Astrocyte (in vitro differentiated cells and primary cell): ENCODE results near the gene PRKCD. TPM values are rescaled to one million over a fixed set of nuclear protein-coding genes. Genes with fewer than 3 reads are reported as not detected.
A peak's percentile ranks its signal among the peaks of the same experiment; 100 is the strongest.

Experiments used
- DNase-seq: peaks from one replicate; pipeline ENCODE4 v3.0.0-alpha.2; 2010; ENCODE audit warnings: low read depth
- FAIRE-seq: peaks from 2 replicates; lab custom pipeline; 2011; peaks lifted over from hg19 to GRCh38; lab: Jason Lieb, UNC
- H2AFZ ChIP-seq: 2 replicates; pipeline ENCODE4 v1.6.0; 2012; ENCODE audit warnings: low read depth, low read length, inconsistent platforms
- H3K27ac ChIP-seq: 2 replicates; pipeline ENCODE4 v1.5.1; 2011; ENCODE audit warnings: low read depth, low read length, inconsistent platforms
- H3K27me3 ChIP-seq: 2 replicates; pipeline ENCODE4 v1.6.0; 2011; ENCODE audit warnings: low read length, inconsistent platforms; ENCODE audit not compliant: insufficient read depth
- H3K36me3 ChIP-seq: 2 replicates; pipeline ENCODE4 v1.5.1; 2011; ENCODE audit warnings: low read length, inconsistent platforms; ENCODE audit not compliant: insufficient read depth
- H3K4me1 ChIP-seq: 2 replicates; pipeline ENCODE4 v1.5.1; 2011; ENCODE audit warnings: low read length, inconsistent platforms; ENCODE audit not compliant: insufficient read depth
- H3K4me2 ChIP-seq: 2 replicates; pipeline ENCODE4 v1.6.0; 2012; ENCODE audit warnings: low read length, inconsistent platforms
- H3K4me3 ChIP-seq: 2 replicates; pipeline ENCODE4 v1.5.1; 2011; ENCODE audit warnings: low read depth, mild to moderate bottlenecking, low read length, inconsistent platforms; ENCODE audit not compliant: insufficient read depth
- H3K79me2 ChIP-seq: 2 replicates; pipeline ENCODE4 v1.6.0; 2012; ENCODE audit warnings: mild to moderate bottlenecking, low read length, inconsistent platforms; ENCODE audit not compliant: insufficient read depth
- H3K9ac ChIP-seq: 2 replicates; pipeline ENCODE4 v1.6.0; 2012; ENCODE audit warnings: mild to moderate bottlenecking, low read length, inconsistent platforms
- H3K9me3 ChIP-seq: 2 replicates; pipeline ENCODE4 v1.5.1; 2012; ENCODE audit warnings: low read depth, mild to moderate bottlenecking, low read length, inconsistent platforms; ENCODE audit not compliant: insufficient read depth
- H4K20me1 ChIP-seq: 2 replicates; pipeline ENCODE4 v1.6.0; 2012; ENCODE audit warnings: low read length, inconsistent platforms; ENCODE audit not compliant: insufficient read depth
- H3K27ac Mint-ChIP-seq: one replicate; pipeline ENCODE4 v1.8.0; 2021; ENCODE audit warnings: mild to moderate bottlenecking, mixed read lengths; ENCODE audit not compliant: unreplicated experiment
- H3K27me3 Mint-ChIP-seq: one replicate; pipeline ENCODE4 v1.8.0; 2021; ENCODE audit warnings: low read depth, mixed read lengths; ENCODE audit not compliant: unreplicated experiment
- H3K36me3 Mint-ChIP-seq: one replicate; pipeline ENCODE4 v1.8.0; 2021; ENCODE audit warnings: low read depth, mixed read lengths; ENCODE audit not compliant: unreplicated experiment
- H3K4me1 Mint-ChIP-seq: one replicate; pipeline ENCODE4 v1.8.0; 2021; ENCODE audit warnings: low read depth, mixed read lengths; ENCODE audit not compliant: unreplicated experiment
- H3K4me3 Mint-ChIP-seq: one replicate; pipeline ENCODE4 v1.8.0; 2021; ENCODE audit warnings: mild to moderate bottlenecking, moderate library complexity, mixed read lengths; ENCODE audit not compliant: unreplicated experiment
- H3K9me3 Mint-ChIP-seq: one replicate; pipeline ENCODE4 v1.8.0; 2021; ENCODE audit warnings: mild to moderate bottlenecking, mixed read lengths; ENCODE audit not compliant: unreplicated experiment
- EZH2 ChIP-seq: IDR thresholded peaks from 2 replicates; pipeline ENCODE4 v1.6.1; 2012; ENCODE audit warnings: mild to moderate bottlenecking, low read length, inconsistent platforms; ENCODE audit not compliant: insufficient read depth
- total RNA-seq: library from RNA; stranded (reverse); gene quantifications from 2 replicates; pipeline ENCODE4 v1.2.1, GENCODE V29; 2021
- TF ChIP-seq, protein P1 (sequence below): IDR thresholded peaks from 2 replicates; pipeline ENCODE4 v1.5.1; 2011; ENCODE audit warnings: low read depth, mild to moderate bottlenecking, inconsistent platforms, low read length, moderate library complexity; ENCODE audit not compliant: insufficient read depth

PRKCD gene
- total RNA-seq, 1 donor from 2014 or later = 25.4 TPM

DNA sequence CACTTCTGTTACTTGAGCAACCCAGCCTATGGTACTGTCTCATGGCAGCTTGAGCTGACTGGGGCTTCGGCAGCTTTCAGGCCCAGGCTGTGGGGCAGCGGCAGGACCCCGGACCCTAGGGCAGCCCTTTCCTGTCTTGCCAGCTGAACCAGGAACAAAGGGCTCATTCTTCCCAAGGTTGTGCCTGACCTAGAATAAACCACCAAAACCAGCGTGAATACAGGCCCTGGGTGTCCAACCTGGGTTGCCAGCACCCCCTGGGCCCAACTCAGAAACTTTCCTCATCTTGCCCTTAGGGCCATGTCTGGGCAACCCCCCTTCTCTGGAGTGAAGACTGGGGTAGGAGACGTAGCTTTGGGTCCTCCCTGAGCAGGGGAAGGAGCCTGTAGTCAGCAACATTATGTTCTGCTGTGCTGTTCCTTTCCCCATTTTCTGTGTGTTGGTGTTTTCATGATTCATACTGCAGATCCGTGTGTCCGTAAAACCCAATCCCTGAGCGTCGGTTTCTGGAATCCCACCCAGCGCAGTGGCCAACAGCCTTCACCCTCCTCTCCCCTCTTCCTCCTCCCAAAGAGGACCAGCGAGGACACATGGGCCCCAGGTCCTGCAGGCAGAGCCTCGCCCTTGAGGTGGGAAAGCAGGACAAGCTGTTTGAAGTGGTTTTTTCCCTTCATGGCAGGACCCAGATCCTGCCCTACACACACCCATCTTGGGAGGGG, 61.3 kb downstream of the PRKCD start:
- TF ChIP-seq, protein P1, sequence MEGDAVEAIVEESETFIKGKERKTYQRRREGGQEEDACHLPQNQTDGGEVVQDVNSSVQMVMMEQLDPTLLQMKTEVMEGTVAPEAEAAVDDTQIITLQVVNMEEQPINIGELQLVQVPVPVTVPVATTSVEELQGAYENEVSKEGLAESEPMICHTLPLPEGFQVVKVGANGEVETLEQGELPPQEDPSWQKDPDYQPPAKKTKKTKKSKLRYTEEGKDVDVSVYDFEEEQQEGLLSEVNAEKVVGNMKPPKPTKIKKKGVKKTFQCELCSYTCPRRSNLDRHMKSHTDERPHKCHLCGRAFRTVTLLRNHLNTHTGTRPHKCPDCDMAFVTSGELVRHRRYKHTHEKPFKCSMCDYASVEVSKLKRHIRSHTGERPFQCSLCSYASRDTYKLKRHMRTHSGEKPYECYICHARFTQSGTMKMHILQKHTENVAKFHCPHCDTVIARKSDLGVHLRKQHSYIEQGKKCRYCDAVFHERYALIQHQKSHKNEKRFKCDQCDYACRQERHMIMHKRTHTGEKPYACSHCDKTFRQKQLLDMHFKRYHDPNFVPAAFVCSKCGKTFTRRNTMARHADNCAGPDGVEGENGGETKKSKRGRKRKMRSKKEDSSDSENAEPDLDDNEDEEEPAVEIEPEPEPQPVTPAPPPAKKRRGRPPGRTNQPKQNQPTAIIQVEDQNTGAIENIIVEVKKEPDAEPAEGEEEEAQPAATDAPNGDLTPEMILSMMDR = no peak
- no peak for TF ChIP-seq EZH2
- H3K4me1 Mint-ChIP-seq = no peaks in the 10 kb centered on the region
- H3K9me3 Mint-ChIP-seq = no peaks in the 10 kb centered on the region
- no peak overlapping the region for H3K4me2 ChIP-seq
- no peaks in the 10 kb centered on the region for H3K27me3 ChIP-seq
- H3K79me2 ChIP-seq = no peaks in the 10 kb centered on the region
- no peaks in the 10 kb centered on the region for H3K9me3 ChIP-seq
- H2AFZ ChIP-seq = no peak overlapping the region
- no peaks in the 10 kb centered on the region for H3K4me1 ChIP-seq
- H4K20me1 ChIP-seq = peaks cover 26% of the 10 kb centered on the region
- no peak overlapping the region for H3K27ac ChIP-seq
- H3K9ac ChIP-seq = no peak overlapping the region
- peaks cover 15% of the 10 kb centered on the region for H3K36me3 Mint-ChIP-seq
- no peak for DNase-seq
- H3K36me3 ChIP-seq = peaks cover 28% of the 10 kb centered on the region
- no peak overlapping the region for H3K4me3 Mint-ChIP-seq
- FAIRE-seq = no peak
- no peak overlapping the region for H3K4me3 ChIP-seq
- H3K27me3 Mint-ChIP-seq = no peaks in the 10 kb centered on the region
- peak overlapping the region; percentile 58 for H3K27ac Mint-ChIP-seq

DNA sequence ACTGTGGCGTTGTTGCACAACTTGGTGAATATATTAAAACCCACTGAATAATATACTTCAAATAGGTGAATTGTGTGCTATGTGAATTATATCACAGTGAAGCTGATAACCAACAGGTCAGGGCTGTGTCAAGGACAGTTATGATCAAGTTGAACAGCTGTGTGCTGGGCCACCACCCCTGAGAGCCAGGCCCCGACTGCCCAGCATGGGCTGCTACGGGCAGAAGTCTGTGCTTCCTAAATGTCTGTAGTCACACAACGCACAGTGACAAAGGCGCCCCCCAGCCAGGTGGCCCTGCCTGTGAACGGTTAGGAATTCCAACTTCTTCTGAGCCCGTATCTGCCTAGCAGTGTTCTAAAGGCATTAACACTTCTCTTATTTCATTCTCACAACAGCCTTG, 62.0 kb downstream of the PRKCD start:
- H3K9me3 Mint-ChIP-seq = no peaks in the 10 kb centered on the region
- H2AFZ ChIP-seq = no peak overlapping the region
- H3K27me3 ChIP-seq = no peaks in the 10 kb centered on the region
- DNase-seq (no peak), FAIRE-seq (no peak)
- no peaks in the 10 kb centered on the region for H3K27me3 Mint-ChIP-seq
- H3K9ac ChIP-seq = no peak overlapping the region
- peak overlapping the region; percentile 58 for H3K27ac Mint-ChIP-seq
- H3K4me1 ChIP-seq = no peaks in the 10 kb centered on the region
- H3K27ac ChIP-seq = no peak overlapping the region
- H3K4me3 ChIP-seq = no peak overlapping the region
- no peak overlapping the region for H3K4me3 Mint-ChIP-seq
- no peaks in the 10 kb centered on the region for H3K4me1 Mint-ChIP-seq
- H3K36me3 Mint-ChIP-seq = peaks cover 17% of the 10 kb centered on the region
- H3K36me3 ChIP-seq = peaks cover 35% of the 10 kb centered on the region
- peaks cover 33% of the 10 kb centered on the region for H4K20me1 ChIP-seq
- no peaks in the 10 kb centered on the region for H3K79me2 ChIP-seq
- no peak overlapping the region for H3K4me2 ChIP-seq
- H3K9me3 ChIP-seq = no peaks in the 10 kb centered on the region
- no peak for TF ChIP-seq EZH2
- TF ChIP-seq, protein P1 = no peak

DNA sequence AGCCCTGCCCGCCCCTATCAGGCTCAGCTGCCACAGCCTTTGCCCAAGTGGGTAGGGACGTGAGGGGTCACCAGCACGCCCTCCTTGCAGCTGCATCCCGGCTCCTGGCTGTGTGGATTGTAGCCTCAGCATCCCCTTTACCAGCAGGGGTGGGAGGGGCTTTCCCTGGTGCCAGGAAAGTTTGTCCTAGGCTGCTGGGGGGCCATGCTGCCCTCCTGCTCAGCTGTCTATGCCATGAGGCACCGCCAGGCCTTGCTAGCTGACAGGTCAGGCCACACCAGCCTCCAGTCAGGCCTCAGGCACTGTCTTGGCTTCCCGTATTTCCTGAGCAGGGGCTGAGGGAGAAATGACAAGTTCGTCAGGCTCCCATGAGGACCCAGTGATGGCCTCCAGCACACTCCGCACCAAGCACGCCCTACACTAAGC, 62.5 kb downstream of the PRKCD start:
- H3K36me3 ChIP-seq = peaks cover 39% of the 10 kb centered on the region
- no peak overlapping the region for H3K4me3 Mint-ChIP-seq
- no peaks in the 10 kb centered on the region for H3K27me3 Mint-ChIP-seq
- no peak overlapping the region for H3K27ac Mint-ChIP-seq
- no peaks in the 10 kb centered on the region for H3K4me1 Mint-ChIP-seq
- H3K27me3 ChIP-seq = no peaks in the 10 kb centered on the region
- H2AFZ ChIP-seq = no peak overlapping the region
- FAIRE-seq = no peak
- H3K79me2 ChIP-seq = no peaks in the 10 kb centered on the region
- no peaks in the 10 kb centered on the region for H3K9me3 ChIP-seq
- no peak overlapping the region for H3K27ac ChIP-seq
- H3K4me3 ChIP-seq = no peak overlapping the region
- TF ChIP-seq, protein P1 = no peak
- no peak for TF ChIP-seq EZH2
- no peaks in the 10 kb centered on the region for H3K4me1 ChIP-seq
- no peak for DNase-seq
- H3K9me3 Mint-ChIP-seq = no peaks in the 10 kb centered on the region
- H3K36me3 Mint-ChIP-seq = peaks cover 17% of the 10 kb centered on the region
- no peak overlapping the region for H3K9ac ChIP-seq
- H3K4me2 ChIP-seq = no peak overlapping the region
- H4K20me1 ChIP-seq = peaks cover 38% of the 10 kb centered on the region
